Astrocyte of the cerebellum (primary cell): ENCODE measurements around the gene CRACR2A.

Experiments used
- DNase-seq: peaks from one replicate; pipeline ENCODE4 v3.0.0-alpha.2; 2011; ENCODE audit warnings: low read depth
- H3K4me3 ChIP-seq: 2 replicates; pipeline ENCODE4 v1.5.1; 2011; ENCODE audit warnings: mild to moderate bottlenecking, low read depth, low read length, moderate library complexity
- CTCF ChIP-seq: IDR thresholded peaks from 2 replicates; pipeline ENCODE4 v1.5.1; 2012; ENCODE audit warnings: low read length, low read depth, moderate library complexity, mild to moderate bottlenecking; ENCODE audit errors: missing control alignments
- in situ Hi-C: cut with HindIII; loops from 2 replicates; pipeline ENCODE4 v1.10.0; 2017; ENCODE audit warnings: low sequenced_read_pairs

The CRACR2A gene

DNA sequence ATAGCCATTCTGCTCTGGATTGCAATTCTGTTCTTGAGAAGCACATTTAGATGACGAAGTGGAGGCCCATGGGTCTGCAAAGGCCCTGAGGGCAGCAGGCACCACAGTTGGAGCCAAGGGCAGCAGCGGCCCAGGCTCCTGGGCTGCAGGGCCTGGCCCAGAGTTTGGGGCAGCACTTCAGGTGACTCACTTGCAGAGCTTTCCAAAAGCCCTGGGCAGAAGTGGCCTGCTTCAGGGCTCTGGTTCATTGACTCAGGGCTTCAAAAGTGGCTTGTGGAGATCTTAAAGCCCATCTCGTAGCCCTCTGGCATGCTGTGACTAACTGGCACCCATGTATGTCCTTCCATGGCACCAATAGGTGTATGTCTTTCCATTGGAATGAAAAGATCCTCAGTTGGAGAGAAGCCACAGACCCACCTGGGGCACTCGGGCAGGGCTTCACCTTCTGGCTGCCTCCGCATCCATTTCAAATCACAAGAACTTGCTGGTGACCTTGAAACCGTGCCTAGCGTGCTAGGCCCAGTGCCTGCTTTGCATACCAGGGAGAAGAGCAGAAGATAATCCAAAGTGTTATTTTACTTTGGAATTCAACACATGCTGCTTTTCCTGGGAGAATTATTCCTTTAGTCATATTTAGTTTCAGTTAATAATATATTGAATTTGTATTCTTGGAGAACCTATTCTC is 155.2 kb downstream of the CRACR2A start:
- TF ChIP-seq CTCF, result no peak
- no peak overlapping the region for H3K4me3 ChIP-seq
- in situ Hi-C loops, result no loop called here
- DNase-seq, result no peak

- no peak overlapping the region for H3K4me3 ChIP-seq
- in situ Hi-C loops, result no loop called here
- TF ChIP-seq CTCF, result no peak
- no peak for DNase-seq
Measured at GRCh38 chr12:3596703-3597415, 156.1 kb downstream of the CRACR2A start.

GRCh38 chr12:3595721-3596120 is 157.2 kb downstream of the CRACR2A start:
- H3K4me3 ChIP-seq, result no peak overlapping the region
- DNase-seq, result no peak
- no peak for TF ChIP-seq CTCF
- in situ Hi-C loops, result no loop called here

DNA sequence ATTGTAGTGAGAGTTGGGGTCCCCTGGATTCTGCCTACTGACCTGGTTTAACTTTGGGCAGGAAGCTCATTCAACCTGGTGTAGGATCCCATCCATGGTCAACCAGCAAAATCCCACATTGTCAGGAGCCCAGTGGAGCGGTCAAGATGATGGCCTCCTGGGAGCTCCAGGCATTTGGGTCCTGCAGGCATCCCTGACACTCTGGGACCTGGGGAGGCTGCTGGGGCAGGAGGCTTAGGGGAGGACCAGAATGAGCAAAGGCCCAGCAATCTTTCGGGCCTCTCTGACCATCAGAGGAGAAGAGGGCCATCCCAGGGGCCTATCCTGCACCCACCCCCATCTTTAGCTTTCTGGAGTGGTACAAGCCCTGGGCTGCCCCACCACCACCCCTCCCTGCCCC is 157.9 kb downstream of the CRACR2A start:
- in situ Hi-C loops, result no loop called here
- no peak for DNase-seq
- no peak for TF ChIP-seq CTCF
- no peak overlapping the region for H3K4me3 ChIP-seq

GRCh38 chr12:3593906-3594483 is 158.9 kb downstream of the CRACR2A start:
- in situ Hi-C loops, result no loop called here
- no peak for DNase-seq
- no peak overlapping the region for H3K4me3 ChIP-seq
- no peak for TF ChIP-seq CTCF

DNA sequence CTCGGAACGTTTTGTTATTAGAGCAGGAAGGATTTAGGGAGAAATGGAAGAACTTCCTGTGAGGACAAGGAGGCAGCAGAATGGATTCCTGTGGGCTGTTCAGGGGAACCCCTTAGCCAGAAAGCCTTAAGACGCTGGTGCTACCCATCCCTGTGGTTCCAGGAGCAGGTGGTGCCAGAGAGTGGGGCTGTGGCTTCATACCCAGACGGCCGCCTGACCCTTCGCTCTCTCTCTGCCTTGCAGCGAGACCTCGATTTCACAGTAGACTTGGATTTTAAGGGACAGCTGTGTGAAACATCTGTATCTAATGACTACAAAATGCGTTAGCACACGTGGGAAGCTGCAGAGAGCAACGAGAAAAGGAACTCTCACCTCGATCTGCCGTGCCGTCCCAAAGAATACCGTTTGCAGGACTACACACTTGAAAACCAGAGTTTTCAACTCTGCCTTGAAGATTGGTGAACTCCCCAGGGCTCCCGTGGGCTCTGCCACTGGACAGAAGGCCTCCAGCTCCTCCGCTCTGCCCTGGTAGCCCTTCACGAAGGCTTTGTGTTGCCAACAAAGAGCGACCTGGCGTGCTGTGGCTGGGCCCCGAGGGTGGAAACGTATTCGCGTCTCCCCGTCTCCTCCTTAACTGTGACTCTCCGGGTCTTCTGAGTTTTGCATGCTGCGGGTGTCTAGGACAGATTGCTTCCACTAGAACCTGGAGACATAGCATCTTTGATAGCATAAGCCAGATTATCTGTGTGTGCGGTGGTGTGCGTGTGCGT is 159.9 kb downstream of the CRACR2A start:
- DNase-seq, result no peak
- in situ Hi-C loops, result no loop called here
- no peak overlapping the region for H3K4me3 ChIP-seq
- no peak for TF ChIP-seq CTCF
